OCI-LY1 (cell line): ENCODE data around the gene YKT6.

Source experiments
- CTCF ChIP-seq: fragments of 200-600 bp; sonication (generic), shearing (Covaris generic); IDR thresholded peaks from 2 replicates; pipeline ENCODE4 v1.5.1; 2017; ENCODE audit warnings: mild to moderate bottlenecking, antibody characterized with exemption, low read length, moderate library complexity, mixed read lengths
- EZH2 ChIP-seq: fragments of 200-600 bp; sonication (generic), shearing (Covaris generic); IDR thresholded peaks from 2 replicates; pipeline ENCODE4 v1.8.0; 2017; ENCODE audit warnings: borderline replicate concordance, mixed run types, mild to moderate bottlenecking, antibody characterized with exemption, low read length, moderate library complexity, mixed read lengths

- TF ChIP-seq CTCF: no peak
- TF ChIP-seq EZH2: no peak
These were observed 37.9 kb upstream of the YKT6 start for GRCh38 chr7:44162785-44163395.
